Measurements from ENCODE around the gene CDH4.

Gene CDH4

GRCh38 chr20:61251529-61252393, at the start of gene CDH4:
CDH4 (plus strand) TSS chr20:61252261.
- no peak within 1 kb of the TSS for H3K4me3 ChIP-seq (ENCODE audit: low read length)
- TF ChIP-seq ZNF274 (IDR thresholded peaks at IDR 0.05; ENCODE audit: low read depth, low read length) = no peak

GRCh38 chr20:61203320-61203719, 48.7 kb upstream of the CDH4 start:
- TF ChIP-seq ZNF274 (IDR thresholded peaks at IDR 0.05; ENCODE audit: low read depth, low read length) = no peak
- no peak overlapping the region for H3K4me3 ChIP-seq (ENCODE audit: low read length)

DNA sequence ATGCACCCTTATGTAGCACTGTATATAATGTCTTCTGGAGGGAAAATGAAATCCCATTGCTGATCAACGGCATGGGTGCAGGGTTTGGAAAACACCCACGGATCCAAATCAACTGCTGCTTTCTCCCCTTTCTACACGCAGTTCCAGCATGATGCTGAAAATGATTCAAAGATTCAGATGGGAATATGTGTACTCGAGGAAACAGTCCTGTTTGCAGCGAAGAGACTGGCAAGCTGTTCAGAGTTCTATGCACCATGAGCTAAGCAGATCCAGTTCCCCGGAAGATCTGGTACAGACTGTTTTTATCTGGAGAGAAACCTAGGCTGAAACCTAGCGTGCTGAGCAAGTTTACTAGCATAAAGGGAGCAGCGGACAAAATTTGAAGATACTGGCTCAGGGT, 47.9 kb upstream of the CDH4 start:
- H3K4me3 ChIP-seq (ENCODE audit: low read length) = no peak overlapping the region
- no peak for TF ChIP-seq ZNF274 (IDR thresholded peaks at IDR 0.05; ENCODE audit: low read depth, low read length)

DNA sequence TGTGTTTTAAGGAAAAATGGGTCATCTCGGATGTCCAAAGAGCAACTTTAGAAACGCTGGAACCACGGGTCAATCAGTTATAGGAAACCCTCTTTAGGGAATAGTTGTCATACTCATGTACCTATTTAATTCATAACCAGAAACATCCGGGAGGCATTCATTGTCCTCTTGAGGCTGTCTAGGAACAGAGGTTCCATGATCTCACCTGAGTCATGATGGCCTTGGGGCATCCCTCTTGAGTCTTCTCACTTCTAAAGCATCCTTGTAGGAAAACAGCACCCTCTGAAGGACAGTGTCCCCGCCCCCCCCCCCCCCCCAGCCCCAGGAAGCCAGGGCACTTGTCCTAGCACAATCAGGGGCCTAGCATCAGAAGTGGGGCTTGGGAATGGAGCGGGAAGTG, 46.3 kb upstream of the CDH4 start:
- no peak overlapping the region for H3K4me3 ChIP-seq (ENCODE audit: low read length)
- no peak for TF ChIP-seq ZNF274 (IDR thresholded peaks at IDR 0.05; ENCODE audit: low read depth, low read length)

DNA sequence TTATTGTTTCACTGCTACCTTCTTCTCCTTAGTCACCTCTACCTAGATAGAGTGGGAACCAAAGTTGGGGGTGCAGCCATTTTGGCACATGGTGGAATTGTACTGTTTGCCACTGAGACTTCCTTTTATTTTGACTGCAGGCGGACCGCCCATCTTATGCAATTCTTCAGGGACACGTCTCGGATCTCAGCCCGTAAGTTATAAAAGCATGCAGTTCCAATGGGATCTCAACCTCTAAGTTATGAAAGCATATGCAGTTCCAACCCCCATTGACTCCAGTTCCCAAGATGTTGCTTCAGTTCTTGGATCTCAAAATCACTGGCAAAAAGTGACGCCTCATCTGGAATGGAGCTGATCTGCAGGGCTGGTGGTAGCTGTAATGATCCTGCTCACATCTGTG, 41.2 kb upstream of the CDH4 start:
- TF ChIP-seq ZNF274 (IDR thresholded peaks at IDR 0.05; ENCODE audit: low read depth, low read length) = no peak
- H3K4me3 ChIP-seq (ENCODE audit: low read length) = no peak overlapping the region

- no peak overlapping the region for H3K4me3 ChIP-seq (ENCODE audit: low read length)
- TF ChIP-seq ZNF274 (IDR thresholded peaks at IDR 0.05; ENCODE audit: low read depth, low read length) = no peak
Measured at GRCh38 chr20:61217848-61218247, 34.2 kb upstream of the CDH4 start.

DNA sequence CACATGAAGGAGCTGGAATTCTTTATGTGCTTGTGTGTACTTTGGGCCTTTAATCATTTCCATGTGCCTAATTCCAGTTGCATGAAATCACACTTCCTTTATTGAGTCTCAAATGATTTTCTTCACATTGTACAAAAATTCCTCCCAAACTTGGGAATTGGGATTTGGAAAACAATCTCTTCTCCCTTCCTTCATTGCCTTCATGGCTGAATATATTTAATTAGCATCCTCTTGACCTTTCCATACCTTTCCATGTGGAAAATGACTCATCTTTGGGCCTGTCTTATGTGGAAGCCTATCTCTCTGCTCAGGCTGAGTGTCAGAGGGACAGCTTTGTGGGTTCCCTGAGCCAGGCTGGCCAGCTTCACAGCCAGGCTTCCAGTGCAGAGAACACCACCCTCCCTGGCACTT, 33.0 kb upstream of the CDH4 start:
- TF ChIP-seq ZNF274 (IDR thresholded peaks at IDR 0.05; ENCODE audit: low read depth, low read length) = no peak
- H3K4me3 ChIP-seq (ENCODE audit: low read length) = no peak overlapping the region

DNA sequence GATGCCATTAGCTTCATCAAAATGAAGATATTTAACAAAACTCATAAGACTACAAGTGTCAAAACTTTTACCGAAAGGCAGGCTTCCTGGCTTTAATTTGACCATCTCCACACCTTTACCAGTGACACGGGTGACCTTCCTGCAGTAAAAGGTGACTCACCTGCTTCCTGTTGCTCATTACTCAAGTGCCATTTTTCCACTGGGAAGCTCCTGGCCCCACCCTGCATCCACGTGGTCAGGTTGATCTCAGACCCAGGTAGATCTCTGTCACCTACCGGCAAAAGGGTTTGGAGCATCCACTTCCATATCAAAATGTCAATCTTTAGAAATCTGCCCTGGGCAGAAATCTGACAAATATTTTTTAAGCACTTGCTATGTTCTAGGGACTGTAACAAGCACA, 31.9 kb upstream of the CDH4 start:
- TF ChIP-seq ZNF274 (IDR thresholded peaks at IDR 0.05; ENCODE audit: low read depth, low read length) = no peak
- no peak overlapping the region for H3K4me3 ChIP-seq (ENCODE audit: low read length)

GRCh38 chr20:61220626-61221325, 31.3 kb upstream of the CDH4 start:
- no peak for TF ChIP-seq ZNF274 (IDR thresholded peaks at IDR 0.05; ENCODE audit: low read depth, low read length)
- H3K4me3 ChIP-seq (ENCODE audit: low read length) = no peak overlapping the region

DNA sequence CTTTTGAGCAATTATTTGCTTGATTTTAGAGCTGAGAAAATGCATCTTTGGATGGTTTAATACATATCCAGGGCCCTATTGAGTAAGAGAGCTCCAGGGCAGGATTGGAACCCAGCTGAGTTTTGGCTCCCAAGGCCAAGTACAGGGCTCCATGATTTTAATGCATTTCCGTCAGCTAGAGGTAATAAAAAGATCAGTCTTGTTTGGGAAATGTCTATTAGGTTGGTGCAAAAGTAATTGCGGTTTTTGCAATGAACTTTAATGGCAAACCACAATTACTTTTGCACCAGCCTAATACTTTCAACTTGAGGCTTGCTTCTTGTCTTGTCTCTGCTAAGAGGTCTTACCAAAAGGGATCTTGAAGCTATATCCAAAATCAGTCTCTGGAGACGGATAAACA, 29.4 kb upstream of the CDH4 start:
- H3K4me3 ChIP-seq (ENCODE audit: low read length) = no peak overlapping the region
- TF ChIP-seq ZNF274 (IDR thresholded peaks at IDR 0.05; ENCODE audit: low read depth, low read length) = no peak

DNA sequence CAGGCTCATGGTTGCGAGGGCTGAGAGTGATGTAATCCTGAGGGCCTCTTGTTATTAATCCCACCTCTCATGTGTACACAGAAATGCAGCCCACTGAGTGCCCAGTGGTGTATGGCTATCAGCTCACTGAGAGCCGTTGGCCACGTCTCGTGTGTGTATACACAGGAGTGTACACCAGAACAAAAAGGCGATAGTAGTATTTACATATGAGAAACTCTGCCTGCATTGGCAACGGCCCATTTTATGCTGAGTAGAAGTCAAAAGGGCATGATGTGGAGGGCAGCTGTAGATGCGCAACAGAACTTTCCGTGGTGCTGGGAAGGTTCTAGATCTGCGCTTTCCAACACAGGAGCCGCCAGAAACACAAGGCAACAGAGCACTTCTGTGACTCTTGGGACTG, 28.9 kb upstream of the CDH4 start:
- TF ChIP-seq ZNF274 (IDR thresholded peaks at IDR 0.05; ENCODE audit: low read depth, low read length) = no peak
- H3K4me3 ChIP-seq (ENCODE audit: low read length) = no peak overlapping the region

GRCh38 chr20:61230166-61230565, 21.9 kb upstream of the CDH4 start:
- no peak for TF ChIP-seq ZNF274 (IDR thresholded peaks at IDR 0.05; ENCODE audit: low read depth, low read length)
- H3K4me3 ChIP-seq (ENCODE audit: low read length) = no peak overlapping the region

DNA sequence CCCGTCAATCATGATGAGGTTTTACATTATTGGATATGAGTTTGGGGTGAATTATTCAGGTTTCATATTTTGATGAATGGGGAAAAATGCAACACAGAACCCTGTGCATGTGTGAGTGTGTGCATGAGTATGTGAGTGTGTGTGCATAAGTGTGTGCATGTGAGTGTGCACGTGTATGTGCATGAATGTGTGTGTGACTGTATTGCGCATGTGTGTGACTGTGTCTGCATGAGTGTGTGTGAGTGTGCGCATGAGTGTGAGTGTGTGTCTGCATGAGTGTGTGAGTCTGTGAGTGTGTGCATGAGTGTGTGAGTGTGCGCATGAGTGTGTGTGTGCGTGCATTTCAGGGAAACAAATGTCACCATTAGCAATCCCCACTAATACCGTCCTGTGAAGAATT, 18.5 kb upstream of the CDH4 start:
- no peak for TF ChIP-seq ZNF274 (IDR thresholded peaks at IDR 0.05; ENCODE audit: low read depth, low read length)
- no peak overlapping the region for H3K4me3 ChIP-seq (ENCODE audit: low read length)

DNA sequence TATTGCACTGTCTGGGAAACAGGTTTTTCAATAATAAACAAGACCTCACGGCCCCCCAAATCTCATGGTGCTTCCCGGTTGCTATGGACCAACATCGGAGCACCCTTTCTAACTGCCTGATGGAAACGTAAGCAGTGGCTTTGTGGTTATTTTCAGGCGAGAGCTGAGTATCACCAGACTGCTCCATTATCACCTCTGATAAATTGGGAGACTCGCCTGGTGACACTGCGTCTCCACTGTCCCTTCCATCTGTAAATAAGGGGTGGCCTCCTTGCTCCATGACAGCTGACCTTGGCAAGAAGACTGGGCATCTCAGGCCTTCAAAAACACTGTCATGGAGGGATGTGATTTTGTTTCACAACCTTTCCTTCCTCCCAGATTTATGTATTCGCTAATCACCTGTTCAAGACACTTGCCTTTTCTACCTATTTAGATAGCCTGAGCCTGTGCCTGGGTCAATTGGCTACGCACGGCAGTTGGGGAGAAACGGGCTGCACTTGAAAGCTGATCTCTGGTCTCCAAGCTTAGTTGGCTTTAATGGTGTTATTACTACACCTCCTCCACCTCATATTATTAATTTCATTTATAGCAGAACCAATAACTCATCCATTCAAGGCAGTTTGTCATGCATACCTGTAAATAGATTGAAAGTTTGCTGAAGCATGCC, 17.7 kb upstream of the CDH4 start:
- no peak overlapping the region for H3K4me3 ChIP-seq (ENCODE audit: low read length)
- no peak for TF ChIP-seq ZNF274 (IDR thresholded peaks at IDR 0.05; ENCODE audit: low read depth, low read length)

DNA sequence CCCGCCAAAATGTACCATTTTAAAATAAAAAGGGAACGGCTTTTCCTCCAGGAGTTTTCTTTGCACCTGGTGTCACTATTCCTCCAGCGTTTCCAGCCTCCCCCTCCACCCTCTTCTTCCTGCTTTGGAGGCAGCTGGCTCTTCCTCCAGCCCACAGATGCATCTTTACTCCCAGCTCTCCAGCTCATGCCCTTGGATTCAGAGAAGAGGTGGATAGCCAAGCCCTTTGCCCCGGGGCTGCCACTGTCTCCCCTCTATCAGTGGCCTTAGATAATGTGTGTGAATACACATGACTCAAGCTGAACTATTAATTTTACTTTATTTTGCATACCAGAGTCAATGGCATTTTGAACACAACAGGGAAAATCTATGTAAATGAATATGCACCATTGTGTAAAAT, 15.3 kb upstream of the CDH4 start:
- no peak for TF ChIP-seq ZNF274 (IDR thresholded peaks at IDR 0.05; ENCODE audit: low read depth, low read length)
- H3K4me3 ChIP-seq (ENCODE audit: low read length) = no peak overlapping the region

Measured in GM08714 (cell line).